Measurements from ENCODE around the gene ATP5F1B. TPM values are rescaled to one million over a fixed set of nuclear protein-coding genes. Genes with fewer than 3 reads are reported as not detected.

The ATP5F1B gene
- total and polyA plus RNA-seq, 2 of the 8 experiments (the other 6 are each of a cell fraction or from before 2014, with no cell fraction given), result 900 to 1,522 TPM

GRCh38 chr12:56614627-56615026 lies 31.2 kb downstream of the ATP5F1B start:
- no peak overlapping the region for H3K23ac ChIP-seq (ENCODE audit: insufficient read length)
- H3K9me3 ChIP-seq (ENCODE audit: insufficient read depth in 2 of 2, low read depth in 1 of 2, low read length in 1 of 2), result no peaks in the 10 kb centered on the region
- H3K4me1 ChIP-seq (replicated peaks in 1 of 4; ENCODE audit: control insufficient read depth in 3 of 4, insufficient read depth in 4 of 4, low read length in 3 of 4), result no peaks in the 10 kb centered on the region
- ChIA-PET POLR2A (ENCODE audit: partially characterized antibody) (interaction anchor here (1.5 to 2.6 kb wide), 3 partner anchors 10 to 31 kb away, joined by 3 to 9 read pairs (median 3); partner anchors contain the start of gene ATP5F1B), CTCF (ENCODE audit: partially characterized antibody) (interaction anchor here (1.9 to 3.5 kb wide), 3 partner anchors 10 to 21 kb away, joined by 4 to 18 read pairs (median 6); no protein-coding TSS in a partner anchor)
- no peak overlapping the region for H4K91ac ChIP-seq (replicated peaks; ENCODE audit: insufficient read length, low read length)
- no peak overlapping the region for H2BK120ac ChIP-seq (replicated peaks; ENCODE audit: low read depth, low read length)
- H2BK20ac ChIP-seq (ENCODE audit: low read length), result no peak overlapping the region
- H3K23me2 ChIP-seq (ENCODE audit: low read depth, low read length), result no peaks in the 10 kb centered on the region
- H3K4me3 ChIP-seq (ENCODE audit: extremely low read depth in 1 of 4, insufficient read depth in 2 of 4, low read depth in 3 of 4, low read length in 4 of 4), result no peak overlapping the region
- H2BK15ac ChIP-seq (ENCODE audit: low read length), result no peak overlapping the region
- 91% methylated on average over 8 of the region's 8 CpGs; no CpG with 5 or more reads in 1 of the 2 experiments for WGBS, 2 experiments (ENCODE audit: extremely low coverage in 1 of 2, insufficient coverage in 1 of 2, insufficient read length in 1 of 2, insufficient replicate concordance in 2 of 2, low coverage in 1 of 2, low lambda C conversion rate in 2 of 2, missing lambda C conversion rate in 1 of 2)
- H3K56ac ChIP-seq (replicated peaks; ENCODE audit: insufficient read length, low read depth, low read length), result no peak overlapping the region
- H4K5ac ChIP-seq (ENCODE audit: insufficient read length, low read depth, low read length), result no peak overlapping the region
- peaks cover 0 to 5% of the 10 kb centered on the region in 2 experiments for H4K20me1 ChIP-seq (replicated peaks in 1 of 2; ENCODE audit: control insufficient read depth in 1 of 2, insufficient read depth in 2 of 2, low read length in 2 of 2)
- no peak overlapping the region for H4K8ac ChIP-seq (ENCODE audit: extremely low read depth, insufficient read depth, low read length)
- H3K79me2 ChIP-seq (ENCODE audit: control insufficient read depth in 1 of 2, insufficient read depth in 2 of 2, low read length in 2 of 2), result peaks cover under 1 to 18% of the 10 kb centered on the region in 2 experiments; a peak in 3 of 4 replicates
- no peak overlapping the region for H2BK12ac ChIP-seq (ENCODE audit: low read depth, low read length)
- no peak overlapping the region for H2AFZ ChIP-seq (ENCODE audit: low read length)
- no peak for FAIRE-seq
- H2BK5ac ChIP-seq (ENCODE audit: low read depth, low read length), result no peak overlapping the region
- H3K27me3 ChIP-seq (replicated peaks in 1 of 4; ENCODE audit: control insufficient read depth in 3 of 4, extremely low read depth in 1 of 4, insufficient read depth in 3 of 4, low read length in 3 of 4), result no peaks in the 10 kb centered on the region
- H3K14ac ChIP-seq (ENCODE audit: insufficient read length), result no peak overlapping the region
- no peak overlapping the region for H3K4ac ChIP-seq (replicated peaks; ENCODE audit: insufficient read length, low read depth, low read length)
- 0 out of 2 replicates have a peak, but pooled peaks cover under 1% of the 10 kb centered on the region for H3K79me1 ChIP-seq (ENCODE audit: low read depth, low read length)
- H3K18ac ChIP-seq (ENCODE audit: extremely low read depth, low read length), result no peak overlapping the region
- peaks cover 40 to 75% (median 65%) of the 10 kb centered on the region in 4 experiments for H3K36me3 ChIP-seq (ENCODE audit: control insufficient read depth in 2 of 4, insufficient read depth in 4 of 4, low read length in 3 of 4)
- no peak for DNase-seq (ENCODE audit: low read depth in 1 of 2, low spot score in 2 of 2)
- H3K27ac ChIP-seq (ENCODE audit: low read depth, low read length), result no peak overlapping the region
- H3K9ac ChIP-seq (replicated peaks in 1 of 4; ENCODE audit: extremely low read depth in 1 of 4, low read depth in 3 of 4, low read length in 3 of 4), result no peak overlapping the region
- H3K4me2 ChIP-seq (ENCODE audit: insufficient read depth in 1 of 2, low read depth in 2 of 2, low read length in 2 of 2), result no peak overlapping the region
- no peak overlapping the region for H2AK5ac ChIP-seq (ENCODE audit: low read depth, low read length)
- TF ChIP-seq CHD2 (IDR thresholded peaks at IDR 0.05; ENCODE audit: low read length) (no peak), RNF2 (IDR thresholded peaks at IDR 0.05; ENCODE audit: borderline replicate concordance, low read depth, low read length, missing control alignments, poor library complexity, severe bottlenecking) (no peak), SIN3A (conservative IDR thresholded peaks at IDR 0.05 in 1 of 2, IDR thresholded peaks at IDR 0.05 in 1 of 2; ENCODE audit: low read depth in 1 of 2, low read length in 2 of 2) (no peak), TBP (IDR thresholded peaks at IDR 0.05; ENCODE audit: low read depth, low read length) (no peak), BRCA1 (IDR thresholded peaks at IDR 0.05; ENCODE audit: low read depth, low read length) (no peak), RFX5 (IDR thresholded peaks at IDR 0.05; ENCODE audit: borderline replicate concordance, low read depth, low read length) (no peak), CTCF (IDR thresholded peaks at IDR 0.05; ENCODE audit: control extremely low read depth in 1 of 3, insufficient read depth in 1 of 3, low read depth in 1 of 3, low read length in 3 of 3) (no peak), SIRT6 (IDR thresholded peaks at IDR 0.05; ENCODE audit: low read length) (no peak), GABPA (IDR thresholded peaks at IDR 0.05; ENCODE audit: borderline replicate concordance, insufficient read depth, low read length) (no peak), SP2 (IDR thresholded peaks at IDR 0.05; ENCODE audit: low read length) (no peak), KDM1A (IDR thresholded peaks at IDR 0.05; ENCODE audit: borderline replicate concordance, low read length) (no peak)
